ENCODE results near the gene SYNGR1. TPM values are rescaled to one million over a fixed set of nuclear protein-coding genes. Genes with fewer than 3 reads are reported as not detected.

Gene SYNGR1
- total and polyA plus RNA-seq, 5 donors: 66.4 to 101 (median 72.8) TPM

GRCh38 chr22:39308614-39309363 lies 41.0 kb upstream of the SYNGR1 start:
- Histone ChIP-seq H3K9me3 (ENCODE audit: control insufficient read depth, low read length) (no peaks in the 10 kb centered on the region), H3K4me1 (ENCODE audit: control insufficient read depth, insufficient read depth, low read length) (peaks cover 5% of the 10 kb centered on the region), H3K27ac (ENCODE audit: low read length) (peak overlapping the region; percentile 89), H3K4me3 (ENCODE audit: low read length) (no peak overlapping the region), H3K27me3 (ENCODE audit: control insufficient read depth, insufficient read depth) (no peaks in the 10 kb centered on the region)
- intact Hi-C loops (cut with DNase I): loop anchor here in 1 of 4 donors (5.0 kb wide), 1 partner anchor 61 kb away; no protein-coding TSS in a partner anchor
- ATAC-seq: peak; percentile 37 to 52
- 21% methylated on average over 24 of the region's 24 CpGs for WGBS
- peak; percentile 82 to 86 (median 83) for DNase-seq

- no peak overlapping the region for H3K4me3 ChIP-seq (ENCODE audit: low read length)
- peaks cover 5% of the 10 kb centered on the region for H3K4me1 ChIP-seq (ENCODE audit: control insufficient read depth, insufficient read depth, low read length)
- intact Hi-C loops (cut with DNase I): loop anchor here in 1 of 4 donors (5.0 kb wide), 1 partner anchor 62 kb away; no protein-coding TSS in a partner anchor
- H3K27ac ChIP-seq (ENCODE audit: low read length): peak overlapping the region; percentile 89
- H3K9me3 ChIP-seq (ENCODE audit: control insufficient read depth, low read length): no peaks in the 10 kb centered on the region
- DNase-seq (peak; percentile 64 to 87 (median 77)), ATAC-seq (peak; percentile 41 to 45)
- 68% methylated on average over 18 of the region's 18 CpGs for WGBS
- H3K27me3 ChIP-seq (ENCODE audit: control insufficient read depth, insufficient read depth): no peaks in the 10 kb centered on the region
Measured at GRCh38 chr22:39309364-39309861, 40.4 kb upstream of the SYNGR1 start.

GRCh38 chr22:39309881-39310714 lies 39.7 kb upstream of the SYNGR1 start:
- WGBS: 63% methylated on average over 16 of the region's 16 CpGs
- Histone ChIP-seq H3K27ac (ENCODE audit: low read length) (peak overlapping the region; percentile 89), H3K9me3 (ENCODE audit: control insufficient read depth, low read length) (no peaks in the 10 kb centered on the region), H3K27me3 (ENCODE audit: control insufficient read depth, insufficient read depth) (no peaks in the 10 kb centered on the region), H3K4me3 (ENCODE audit: low read length) (no peak overlapping the region), H3K4me1 (ENCODE audit: control insufficient read depth, insufficient read depth, low read length) (peaks cover 9% of the 10 kb centered on the region)
- DNase-seq (peak in 2 of 3 donors; percentile 32 to 59), ATAC-seq (peak; percentile 0 to 6)
- intact Hi-C loops (cut with DNase I): loop anchor here (2.0 to 10.0 kb wide), 6 partner anchors 63 to 445 kb away; partner anchors contain the start of gene PDGFB (in 3 of the 4)

- Histone ChIP-seq H3K4me3 (ENCODE audit: low read length) (no peak overlapping the region), H3K9me3 (ENCODE audit: control insufficient read depth, low read length) (no peaks in the 10 kb centered on the region), H3K4me1 (ENCODE audit: control insufficient read depth, insufficient read depth, low read length) (peaks cover 16% of the 10 kb centered on the region), H3K27ac (ENCODE audit: low read length) (no peak overlapping the region), H3K27me3 (ENCODE audit: control insufficient read depth, insufficient read depth) (no peaks in the 10 kb centered on the region)
- WGBS: 86% methylated on average over 19 of the region's 19 CpGs
- DNase-seq (peak in 1 of 3 donors; percentile 51), ATAC-seq (no peak)
- intact Hi-C loops (cut with DNase I): loop anchor here (2.0 to 10.0 kb wide), 5 partner anchors 67 to 447 kb away; partner anchors contain the start of gene PDGFB (in 3 of the 4)
Measured at GRCh38 chr22:39311592-39312400, 38.0 kb upstream of the SYNGR1 start.

- Histone ChIP-seq H3K27ac (ENCODE audit: low read length) (no peak overlapping the region), H3K27me3 (ENCODE audit: control insufficient read depth, insufficient read depth) (no peaks in the 10 kb centered on the region), H3K4me3 (ENCODE audit: low read length) (no peak overlapping the region), H3K9me3 (ENCODE audit: control insufficient read depth, low read length) (no peaks in the 10 kb centered on the region), H3K4me1 (ENCODE audit: control insufficient read depth, insufficient read depth, low read length) (peaks cover 16% of the 10 kb centered on the region)
- intact Hi-C loops (cut with DNase I): loop anchor here in 3 of 4 donors (5.0 to 10.0 kb wide), 4 partner anchors 68 to 448 kb away; partner anchors contain the start of gene PDGFB (in 3 of the 3)
- DNase-seq: peak in 1 of 3 donors; percentile 30
- no peak for ATAC-seq
- 87% methylated on average over 5 of the region's 5 CpGs for WGBS
Measured at GRCh38 chr22:39312410-39312809, 37.4 kb upstream of the SYNGR1 start.

- intact Hi-C loops (cut with DNase I): loop anchor here in 3 of 4 donors (2.0 to 10.0 kb wide), 5 partner anchors 69 to 449 kb away; partner anchors contain the start of gene PDGFB (in 3 of the 3)
- H3K27ac ChIP-seq (ENCODE audit: low read length): peak overlapping the region; percentile 63
- H3K9me3 ChIP-seq (ENCODE audit: control insufficient read depth, low read length): no peaks in the 10 kb centered on the region
- H3K4me3 ChIP-seq (ENCODE audit: low read length): no peak overlapping the region
- DNase-seq (peak in 2 of 3 donors; percentile 67 to 74), ATAC-seq (no peak)
- no peaks in the 10 kb centered on the region for H3K27me3 ChIP-seq (ENCODE audit: control insufficient read depth, insufficient read depth)
- H3K4me1 ChIP-seq (ENCODE audit: control insufficient read depth, insufficient read depth, low read length): peaks cover 16% of the 10 kb centered on the region
- WGBS: 58% methylated on average over 20 of the region's 20 CpGs
Measured at GRCh38 chr22:39313258-39314001, 36.4 kb upstream of the SYNGR1 start.

- peaks cover 11% of the 10 kb centered on the region for H3K4me1 ChIP-seq (ENCODE audit: control insufficient read depth, insufficient read depth, low read length)
Measured at GRCh38 chr22:39314251-39314971, 35.4 kb upstream of the SYNGR1 start.

GRCh38 chr22:39315389-39315788 lies 34.4 kb upstream of the SYNGR1 start:
- peak in 2 of 3 donors; percentile 62 to 71 for DNase-seq
- WGBS: 73% methylated on average over 13 of the region's 13 CpGs
- H3K27ac ChIP-seq (ENCODE audit: low read length): peak overlapping the region; percentile 38
- no peak overlapping the region for H3K4me3 ChIP-seq (ENCODE audit: low read length)
- no peak for ATAC-seq
- H3K4me1 ChIP-seq (ENCODE audit: control insufficient read depth, insufficient read depth, low read length): peaks cover 11% of the 10 kb centered on the region
- H3K9me3 ChIP-seq (ENCODE audit: control insufficient read depth, low read length): no peaks in the 10 kb centered on the region
- no peaks in the 10 kb centered on the region for H3K27me3 ChIP-seq (ENCODE audit: control insufficient read depth, insufficient read depth)
- intact Hi-C loops (cut with DNase I): loop anchor here in 3 of 4 donors (2.0 to 10.0 kb wide), 5 partner anchors 71 to 451 kb away; partner anchors contain the start of genes ATF4 (in 1 of the 3) and PDGFB (in 1 of the 3)

More at GRCh38 chr22:39314251-39314971, 35.4 kb upstream of the SYNGR1 start:
- H3K9me3 ChIP-seq (ENCODE audit: control insufficient read depth, low read length): no peaks in the 10 kb centered on the region
- ATAC-seq (no peak), DNase-seq (peak in 2 of 3 donors; percentile 45 to 60)
- no peaks in the 10 kb centered on the region for H3K27me3 ChIP-seq (ENCODE audit: control insufficient read depth, insufficient read depth)
- 77% methylated on average over 14 of the region's 14 CpGs for WGBS
- H3K4me3 ChIP-seq (ENCODE audit: low read length): no peak overlapping the region
- peak overlapping the region; percentile 63 for H3K27ac ChIP-seq (ENCODE audit: low read length)
- intact Hi-C loops (cut with DNase I): loop anchor here in 3 of 4 donors (2.0 to 10.0 kb wide), 5 partner anchors 70 to 450 kb away; partner anchors contain the start of gene PDGFB (in 3 of the 3)
